COLO668 (cell line): ENCODE results near the gene ADGRG6.
A peak's percentile ranks its signal among the peaks of the same experiment; 100 is the strongest.

Experiments
- DNase-seq: peaks from one replicate; lab custom pipeline; 2025; ENCODE audit not compliant: unreplicated experiment; lab: John Stamatoyannopoulos, UW

Gene ADGRG6

DNA sequence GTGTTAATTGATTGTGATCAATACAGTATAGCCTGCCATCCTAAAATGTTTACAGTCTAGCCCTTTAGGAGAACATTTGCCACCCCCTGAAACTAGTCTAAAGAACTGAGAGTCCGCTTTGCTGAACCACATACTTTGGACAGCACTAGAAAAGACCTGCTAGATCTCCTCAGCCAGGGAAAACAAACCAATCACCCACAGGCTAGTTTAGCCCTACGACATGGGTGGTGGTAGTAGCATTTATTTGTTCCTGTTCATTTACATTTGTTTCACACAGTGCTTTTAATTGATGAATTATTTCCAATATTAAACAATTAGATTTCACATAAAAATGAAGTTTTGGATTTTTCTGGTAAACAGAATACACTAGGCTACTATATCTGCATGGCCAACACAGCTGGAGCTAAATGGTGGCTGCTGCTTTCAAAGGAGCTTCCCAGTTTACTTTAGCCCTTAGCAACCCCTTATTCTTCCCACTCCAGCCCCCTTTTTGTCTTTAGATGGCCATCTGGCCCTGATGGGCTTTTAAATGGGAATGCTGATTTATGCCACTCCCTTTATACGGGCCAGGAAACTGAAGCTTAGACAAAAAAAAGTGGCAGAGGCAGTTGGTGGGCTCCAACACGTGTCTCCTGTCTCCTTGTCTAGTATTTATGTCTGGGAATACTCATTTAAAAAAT lies 72.4 kb downstream of the ADGRG6 start:
- DNase-seq: no peak

DNA sequence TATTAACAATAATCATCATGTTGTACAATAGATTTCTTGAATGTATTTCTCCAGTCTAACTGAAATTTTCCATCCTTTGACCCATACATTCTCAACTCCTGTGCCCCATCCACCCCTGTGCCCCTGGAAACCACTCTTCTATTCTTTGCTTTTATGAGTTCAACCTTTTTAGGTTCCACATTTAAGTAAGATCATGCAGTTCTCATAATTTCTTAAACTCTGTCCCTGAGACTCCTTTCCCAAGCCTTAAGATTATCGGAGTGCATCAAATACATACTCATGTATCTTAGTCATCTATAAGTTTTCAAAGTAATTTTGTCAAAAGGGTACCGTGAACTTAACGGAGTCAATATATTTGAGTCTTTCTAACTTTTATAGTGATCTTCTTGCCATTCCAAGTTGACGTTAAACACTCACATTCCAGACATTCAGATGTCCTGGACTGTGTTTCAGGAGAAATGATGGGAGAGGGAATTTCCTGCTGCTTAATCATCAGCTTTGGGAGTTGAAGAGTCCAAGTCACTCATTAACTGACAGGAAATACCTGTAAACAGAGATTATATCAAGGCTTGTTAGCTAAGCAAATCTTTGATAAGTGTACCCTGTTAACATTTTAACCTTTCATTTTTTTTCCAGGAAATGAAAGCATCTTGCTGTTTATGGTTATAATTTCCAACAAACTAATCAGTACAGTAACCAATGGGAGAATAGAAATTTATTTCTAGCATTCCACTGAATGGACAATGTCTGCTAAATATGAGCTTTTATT lies 73.3 kb downstream of the ADGRG6 start:
- no peak for DNase-seq

DNA sequence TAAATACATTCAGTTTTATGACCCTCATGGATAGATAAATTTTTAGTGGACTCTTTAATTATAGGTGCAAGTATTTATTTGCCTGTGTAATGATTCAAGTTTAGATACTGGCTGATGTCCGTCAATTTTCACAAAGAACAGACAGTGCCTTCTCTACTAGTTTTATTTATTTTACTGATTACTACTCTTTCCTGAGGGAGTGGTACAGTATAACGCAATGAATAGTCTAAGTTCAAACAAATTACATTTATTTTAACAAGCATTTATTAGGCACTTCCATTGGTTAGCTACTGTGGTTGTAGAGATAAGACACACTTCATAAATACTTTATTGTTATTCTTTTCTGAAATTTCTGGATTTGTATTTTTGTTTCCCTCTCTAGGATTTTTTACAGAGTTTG lies 74.3 kb downstream of the ADGRG6 start:
- DNase-seq: no peak

- DNase-seq: peak; percentile 13
Observed at GRCh38 chr6:142376800-142377496, 75.1 kb downstream of the ADGRG6 start.

- DNase-seq: no peak
Observed at GRCh38 chr6:142377497-142377848, 75.7 kb downstream of the ADGRG6 start.

DNA sequence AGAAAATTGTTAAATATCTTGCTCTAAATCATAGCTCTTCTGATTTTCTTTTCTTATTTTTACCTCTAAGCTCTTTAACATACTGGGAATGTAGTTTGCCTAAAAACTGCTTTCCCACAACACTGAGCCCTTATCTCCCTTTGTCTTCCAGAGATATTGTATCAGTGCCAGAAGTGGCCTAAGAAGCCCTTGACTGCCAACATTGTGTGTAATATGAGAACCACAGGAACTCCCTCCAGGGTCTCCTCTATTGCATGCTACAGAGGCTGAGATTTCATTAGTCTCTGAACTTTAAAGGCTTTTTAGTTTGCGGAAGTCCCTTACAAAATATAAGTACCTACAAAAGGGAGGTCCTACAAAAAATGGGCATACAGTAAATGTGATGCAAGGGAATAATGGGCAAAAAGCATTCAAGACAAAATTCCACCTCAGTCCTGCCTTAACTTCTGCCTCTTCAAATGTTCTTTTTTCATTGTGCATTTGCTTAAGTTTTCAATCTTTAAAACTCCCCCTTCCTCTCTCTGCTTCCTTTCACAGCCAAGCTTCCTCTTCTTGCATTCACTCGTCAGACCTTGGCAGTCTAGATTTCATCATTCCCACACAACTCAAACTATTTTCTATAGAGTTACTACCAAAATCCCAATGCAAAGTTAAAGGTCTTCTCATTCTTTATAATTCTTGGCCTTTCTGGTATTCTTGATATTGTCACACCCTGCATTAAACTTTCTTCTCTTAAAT lies 76.5 kb downstream of the ADGRG6 start:
- DNase-seq: no peak

GRCh38 chr6:142380626-142381025 lies 78.8 kb downstream of the ADGRG6 start:
- DNase-seq: no peak

DNA sequence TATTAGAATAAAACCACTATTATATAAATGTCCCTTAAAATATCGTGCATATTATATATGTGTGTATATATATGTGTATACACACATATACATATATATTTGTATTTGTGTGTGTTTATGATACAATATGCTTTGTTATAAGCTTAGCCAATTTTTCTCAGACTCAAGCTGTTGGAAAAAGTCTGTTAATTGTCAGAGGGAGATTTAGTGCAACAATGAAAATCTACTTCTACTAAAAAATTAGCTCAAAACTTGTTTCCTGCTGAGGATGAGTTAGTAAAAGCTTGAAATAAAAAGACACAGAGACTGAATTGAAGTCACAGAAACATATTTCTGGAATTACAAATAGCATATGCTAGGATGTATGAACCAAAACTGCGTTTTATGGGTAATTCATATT lies 79.4 kb downstream of the ADGRG6 start:
- no peak for DNase-seq

DNA sequence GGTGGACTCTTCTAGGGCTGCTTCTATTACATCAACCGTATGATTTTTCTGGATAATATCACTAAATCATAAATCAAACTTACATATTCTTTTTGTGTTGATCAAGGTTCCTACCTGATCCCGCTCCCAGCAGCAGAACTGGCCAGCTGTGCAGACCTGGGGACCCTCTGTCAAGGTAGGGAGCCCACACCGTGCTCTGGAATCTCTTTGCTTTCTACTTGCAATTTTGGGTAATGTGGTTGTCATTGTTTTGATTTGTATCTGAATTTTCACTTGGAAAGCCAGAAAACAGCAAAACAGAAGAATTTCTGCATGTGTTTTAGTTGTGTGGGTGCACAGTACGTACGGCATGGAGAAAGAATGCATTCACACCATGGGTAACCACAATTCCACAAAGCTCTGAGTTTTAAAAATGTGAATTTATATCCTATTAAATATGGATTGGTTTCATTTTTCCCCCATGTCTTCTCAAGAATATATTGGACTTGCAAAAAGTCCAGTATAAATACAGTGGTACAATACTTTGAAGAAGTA lies 80.1 kb downstream of the ADGRG6 start:
- DNase-seq: no peak

GRCh38 chr6:142384519-142385254 lies 82.9 kb downstream of the ADGRG6 start:
- no peak for DNase-seq

- DNase-seq: no peak
Observed at GRCh38 chr6:142385352-142385751, 83.5 kb downstream of the ADGRG6 start.

DNA sequence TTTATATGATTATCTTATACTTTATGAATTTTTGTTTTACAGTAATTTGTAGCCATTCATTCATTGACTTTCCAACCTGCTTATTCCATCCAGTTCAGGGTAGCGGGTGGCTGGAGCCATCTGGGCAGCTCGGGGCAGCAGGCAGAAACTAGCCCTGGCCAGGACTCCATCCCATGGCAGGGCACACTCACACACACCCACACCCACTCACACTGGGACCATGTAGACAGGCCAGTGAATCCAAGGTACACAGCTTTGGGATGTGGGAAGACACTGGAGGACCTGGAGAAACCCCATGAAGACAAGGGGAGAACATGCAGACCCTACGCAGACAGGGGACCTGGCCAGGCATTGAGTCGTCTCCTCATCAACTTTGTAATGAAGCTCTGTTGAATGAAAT lies 84.8 kb downstream of the ADGRG6 start:
- no peak for DNase-seq

DNA sequence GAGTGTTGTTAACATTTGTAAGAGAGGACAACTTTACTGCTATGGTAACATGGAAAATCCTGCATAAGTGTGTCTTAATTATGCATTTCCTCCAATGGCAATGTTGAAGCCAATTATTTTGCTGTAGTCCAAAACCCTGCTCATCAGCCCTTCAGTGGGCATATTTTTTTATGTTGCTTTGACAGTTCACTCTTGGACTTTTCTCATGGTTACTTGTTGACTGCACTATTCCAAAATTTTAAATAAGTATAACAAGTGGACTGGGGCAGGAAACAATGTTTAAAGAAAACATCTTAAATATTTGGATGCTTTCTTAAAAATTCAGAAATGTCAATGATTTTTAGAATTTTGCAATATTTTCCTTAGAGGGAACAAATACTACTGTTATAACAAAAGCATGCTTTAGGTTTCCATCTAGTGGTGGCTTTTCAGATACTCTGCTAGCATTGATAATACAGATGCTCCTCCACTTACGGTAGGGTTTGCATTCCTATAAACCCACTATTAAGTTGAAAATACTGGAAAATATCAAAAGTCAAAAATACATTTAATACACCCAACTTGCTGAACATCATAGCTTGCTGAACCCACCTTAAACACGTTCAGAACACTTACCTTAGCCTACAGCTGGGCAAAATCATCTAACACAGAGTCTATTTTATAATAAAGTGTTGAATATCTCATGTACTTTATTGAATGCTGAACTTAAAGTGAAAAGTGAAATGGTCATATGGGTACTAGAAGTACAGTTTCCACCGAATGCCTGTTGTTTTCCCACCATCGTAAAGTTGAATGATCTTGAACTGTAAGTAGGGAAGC lies 86.4 kb downstream of the ADGRG6 start:
- no peak for DNase-seq

- no peak for DNase-seq
Observed at GRCh38 chr6:142395266-142395665, 93.5 kb downstream of the ADGRG6 start.

- DNase-seq: no peak
Observed at GRCh38 chr6:142395768-142396231, 94.0 kb downstream of the ADGRG6 start.

GRCh38 chr6:142398353-142398752 lies 96.5 kb downstream of the ADGRG6 start:
- DNase-seq: no peak

DNA sequence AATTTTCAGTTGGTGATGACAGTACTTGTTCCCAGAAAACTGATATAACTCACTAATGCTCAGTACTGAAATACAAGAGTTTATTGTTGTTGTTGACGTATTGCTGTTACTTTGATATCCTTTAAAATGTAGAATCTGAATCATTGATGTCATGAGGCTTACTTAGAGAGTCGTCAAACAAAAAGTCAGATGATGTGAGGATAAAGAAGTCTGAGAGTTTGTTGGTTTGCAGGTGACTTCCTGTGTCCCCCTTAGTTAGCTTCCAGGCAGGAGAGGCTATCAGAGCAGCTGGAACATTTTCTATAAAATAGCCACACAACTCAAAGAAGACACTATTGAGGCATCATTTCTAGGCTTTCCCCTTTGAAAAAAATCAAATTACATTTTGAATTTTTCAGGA lies 97.9 kb downstream of the ADGRG6 start:
- no peak for DNase-seq

DNA sequence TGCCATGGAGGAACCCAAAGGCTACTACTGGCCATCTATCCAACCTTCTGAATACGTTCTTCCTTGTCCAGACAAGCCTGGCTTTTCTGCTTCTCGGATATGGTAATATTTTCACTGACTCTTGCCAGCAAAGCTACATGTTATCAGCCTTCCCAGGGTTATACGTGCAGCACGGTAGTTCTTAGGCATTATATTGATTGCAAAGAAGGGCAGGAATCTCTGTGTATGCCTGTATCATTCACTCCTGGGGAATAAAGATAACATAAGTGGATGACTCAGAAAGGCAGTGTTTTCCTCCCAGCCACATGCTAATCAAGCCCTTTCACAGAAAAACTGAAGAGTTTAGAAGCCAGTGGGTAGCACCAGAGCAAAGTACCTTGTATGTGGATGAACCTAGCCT lies 98.7 kb downstream of the ADGRG6 start:
- DNase-seq: no peak

DNA sequence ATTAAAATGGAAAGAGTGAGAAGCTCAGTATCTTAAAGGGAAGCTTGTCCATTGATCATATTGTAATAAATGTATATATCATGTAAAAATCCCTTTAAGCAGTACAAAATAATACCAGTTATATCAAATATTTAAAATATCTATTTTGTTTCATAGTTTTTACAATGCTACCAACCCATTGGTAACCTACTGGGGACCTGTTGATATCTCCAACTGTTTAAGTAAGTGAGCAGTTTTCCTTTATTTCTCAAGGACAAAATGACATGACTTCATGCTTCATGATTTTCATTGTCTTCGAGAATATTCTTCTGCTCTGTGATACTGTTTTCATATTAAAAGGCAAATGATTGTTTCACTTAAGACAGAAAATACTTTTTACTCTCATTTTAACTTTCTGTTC lies 100.0 kb downstream of the ADGRG6 start:
- no peak for DNase-seq

GRCh38 chr6:142404751-142405150 lies 102.9 kb downstream of the ADGRG6 start:
- no peak for DNase-seq
